Kidney epithelial cell (primary cell): ENCODE results near the gene CHD1. TPM values are rescaled to one million over a fixed set of nuclear protein-coding genes. Genes with fewer than 3 reads are reported as not detected.
A peak's percentile ranks its signal among the peaks of the same experiment; 100 is the strongest.

ENCODE experiments used
- DNase-seq: peaks from one replicate; pipeline ENCODE4 v3.0.0-alpha.2; 2010; ENCODE audit warnings: low read depth
- H3K27me3 ChIP-seq: 2 replicates; pipeline ENCODE4 v1.6.0; 2011; ENCODE audit warnings: low read length; ENCODE audit not compliant: control insufficient read depth, insufficient read depth
- H3K36me3 ChIP-seq: 2 replicates; pipeline ENCODE4 v1.5.1; 2011; ENCODE audit warnings: low read length; ENCODE audit not compliant: control insufficient read depth, insufficient read depth
- H3K4me3 ChIP-seq: 2 replicates; pipeline ENCODE4 v1.5.1; 2011; ENCODE audit warnings: low read depth, mild to moderate bottlenecking, control low read depth, low read length
- CTCF ChIP-seq: IDR thresholded peaks from 2 replicates; pipeline ENCODE4 v1.5.1; 2011; ENCODE audit warnings: mild to moderate bottlenecking, moderate library complexity, low read length, control low read depth, inconsistent platforms; ENCODE audit not compliant: insufficient read depth, poor library complexity, severe bottlenecking
- total RNA-seq: library from RNA; depleted of rRNA; stranded (reverse); fragments of >200 nt; gene quantifications from 2 replicates; pipeline ENCODE4 v1.2.3, GENCODE V29; 2015

CHD1 gene
- 37.4 and 43.7 TPM in 2 replicates for total RNA-seq

DNA sequence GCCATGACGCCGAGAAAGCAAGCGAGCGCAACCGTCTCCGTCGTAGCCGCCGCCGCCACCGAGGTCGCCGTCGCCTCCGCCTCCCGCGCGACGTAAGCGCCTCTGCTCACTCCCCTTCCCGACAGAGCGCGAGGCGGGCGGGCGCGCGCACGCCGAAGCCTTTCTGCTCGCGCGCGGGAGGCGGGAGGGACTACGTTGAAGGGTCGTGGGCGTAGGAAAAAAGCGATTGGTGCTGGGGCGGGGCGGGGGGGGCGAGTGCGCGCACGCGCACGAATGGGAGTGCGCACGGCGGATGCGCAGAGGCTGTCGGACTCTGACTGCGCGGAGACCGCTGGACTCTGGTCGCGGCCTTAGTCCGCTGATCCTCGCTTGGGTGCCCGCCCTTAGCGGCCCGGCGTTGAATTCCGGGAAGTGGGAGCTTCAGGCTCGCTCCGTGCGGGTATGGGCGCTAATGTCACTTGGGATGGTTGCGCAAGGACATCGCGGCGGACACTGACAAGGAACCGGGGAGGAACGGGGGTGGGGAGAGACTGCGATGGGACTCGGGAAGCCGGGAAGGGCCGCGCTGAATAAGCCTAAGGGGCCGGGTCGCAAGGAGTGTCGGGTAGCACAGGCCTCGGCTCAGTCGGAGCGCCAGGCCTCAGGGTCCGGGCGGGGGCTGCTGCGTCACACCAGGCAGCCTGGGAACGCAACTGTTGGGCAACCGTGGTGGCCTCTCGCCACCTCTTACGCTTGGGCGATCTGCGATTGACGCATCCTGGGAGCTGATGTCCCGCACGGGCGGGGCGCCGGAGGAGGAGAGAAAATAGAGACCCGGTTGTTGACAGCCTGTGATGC is at the start of gene CHD1:
Gene CHD1 (minus strand): TSS at position 135 of the 837 bp plus-strand sequence. CDS start 2,621 bp downstream, outside the sequence.
- Histone ChIP-seq H3K4me3 (peak within 1 kb of the TSS; percentile 90), H3K36me3 (no peaks in the 10 kb centered on the region), H3K27me3 (no peaks in the 10 kb centered on the region)
- TF ChIP-seq CTCF, result no peak
- DNase-seq, result peak; percentile 88

DNA sequence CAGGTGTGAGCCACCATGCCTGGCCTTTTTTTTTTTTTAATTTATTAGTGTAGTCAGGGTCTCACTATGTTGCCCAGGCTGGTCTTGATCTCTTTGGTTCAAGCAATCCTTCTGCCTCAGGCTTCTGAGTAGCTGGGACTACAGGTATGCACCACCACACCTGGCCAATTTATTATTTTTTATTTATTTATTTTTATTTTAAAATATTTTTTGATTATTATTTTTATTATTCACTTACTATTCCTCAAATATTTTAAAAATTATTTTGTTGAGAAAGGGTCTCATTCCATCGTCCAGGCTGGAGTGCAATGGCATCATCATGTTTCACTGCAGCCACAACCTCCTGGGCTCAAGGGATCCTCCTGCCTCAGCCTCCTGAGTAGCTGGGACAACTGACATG is 49.7 kb upstream of the CHD1 start:
- no peaks in the 10 kb centered on the region for H3K36me3 ChIP-seq
- H3K4me3 ChIP-seq, result no peak overlapping the region
- no peaks in the 10 kb centered on the region for H3K27me3 ChIP-seq
- DNase-seq, result no peak
- TF ChIP-seq CTCF, result no peak

DNA sequence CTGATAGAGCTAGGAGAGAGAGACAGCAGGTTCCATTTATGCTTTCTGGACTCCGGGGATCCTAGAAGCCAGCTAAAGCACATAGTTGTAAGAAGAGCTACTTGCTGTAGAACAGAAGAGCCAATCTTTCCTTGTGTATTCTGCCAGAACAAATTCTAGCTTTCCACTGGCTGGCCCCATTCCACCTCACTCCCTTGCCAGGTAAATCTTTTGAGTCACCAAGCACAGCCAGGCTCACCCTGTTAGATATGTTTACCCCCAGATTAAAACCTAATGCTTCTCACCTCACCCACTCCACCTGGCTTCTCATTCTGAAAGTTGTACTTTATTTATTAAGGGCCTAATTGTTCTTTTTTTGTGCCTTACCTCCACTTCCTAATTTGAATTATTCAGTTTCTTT is 48.9 kb upstream of the CHD1 start:
- Histone ChIP-seq H3K36me3 (no peaks in the 10 kb centered on the region), H3K27me3 (no peaks in the 10 kb centered on the region), H3K4me3 (no peak overlapping the region)
- no peak for DNase-seq
- no peak for TF ChIP-seq CTCF

GRCh38 chr5:98975682-98976407 is 47.0 kb upstream of the CHD1 start:
- TF ChIP-seq CTCF, result no peak
- no peaks in the 10 kb centered on the region for H3K36me3 ChIP-seq
- H3K27me3 ChIP-seq, result no peaks in the 10 kb centered on the region
- no peak for DNase-seq
- H3K4me3 ChIP-seq, result no peak overlapping the region

GRCh38 chr5:98975223-98975622 is 46.4 kb upstream of the CHD1 start:
- TF ChIP-seq CTCF, result no peak
- no peak for DNase-seq
- H3K36me3 ChIP-seq, result no peaks in the 10 kb centered on the region
- no peaks in the 10 kb centered on the region for H3K27me3 ChIP-seq
- H3K4me3 ChIP-seq, result no peak overlapping the region
